ENCODE results near the gene MRPL17.

DNA sequence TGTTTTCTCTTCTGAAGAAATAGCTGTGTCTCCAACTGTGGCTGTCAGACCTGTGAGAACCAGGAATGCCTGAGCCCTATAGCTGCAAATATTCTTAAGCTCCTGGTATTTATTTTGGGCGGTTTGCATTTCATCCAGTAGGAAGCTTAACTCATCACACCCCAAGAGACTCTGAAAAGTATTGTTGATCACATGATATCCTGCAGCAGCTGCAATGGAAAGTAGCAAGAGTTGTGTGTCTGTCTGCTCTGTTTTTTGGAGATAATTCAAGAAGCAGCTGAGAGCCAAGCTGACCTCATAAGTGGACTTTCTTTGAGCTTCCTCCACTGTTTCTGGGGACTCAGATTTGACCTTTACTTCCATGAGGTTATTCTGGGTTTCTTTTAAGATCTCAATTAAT, 36.4 kb upstream of the MRPL17 start:
- TF ChIP-seq, protein P1, sequence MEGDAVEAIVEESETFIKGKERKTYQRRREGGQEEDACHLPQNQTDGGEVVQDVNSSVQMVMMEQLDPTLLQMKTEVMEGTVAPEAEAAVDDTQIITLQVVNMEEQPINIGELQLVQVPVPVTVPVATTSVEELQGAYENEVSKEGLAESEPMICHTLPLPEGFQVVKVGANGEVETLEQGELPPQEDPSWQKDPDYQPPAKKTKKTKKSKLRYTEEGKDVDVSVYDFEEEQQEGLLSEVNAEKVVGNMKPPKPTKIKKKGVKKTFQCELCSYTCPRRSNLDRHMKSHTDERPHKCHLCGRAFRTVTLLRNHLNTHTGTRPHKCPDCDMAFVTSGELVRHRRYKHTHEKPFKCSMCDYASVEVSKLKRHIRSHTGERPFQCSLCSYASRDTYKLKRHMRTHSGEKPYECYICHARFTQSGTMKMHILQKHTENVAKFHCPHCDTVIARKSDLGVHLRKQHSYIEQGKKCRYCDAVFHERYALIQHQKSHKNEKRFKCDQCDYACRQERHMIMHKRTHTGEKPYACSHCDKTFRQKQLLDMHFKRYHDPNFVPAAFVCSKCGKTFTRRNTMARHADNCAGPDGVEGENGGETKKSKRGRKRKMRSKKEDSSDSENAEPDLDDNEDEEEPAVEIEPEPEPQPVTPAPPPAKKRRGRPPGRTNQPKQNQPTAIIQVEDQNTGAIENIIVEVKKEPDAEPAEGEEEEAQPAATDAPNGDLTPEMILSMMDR (IDR thresholded peaks at IDR 0.05), result no peak
- TF ChIP-seq POLR2AphosphoS5 (IDR thresholded peaks at IDR 0.05) (no peak), POLR2A (IDR thresholded peaks at IDR 0.05) (no peak)

All from breast epithelium (tissue), 3 donors.